NK-92 (cell line): Measurements from ENCODE around the gene SERPINA4.
"Not testable (repeated sequence)": the region's sequence is repeated elsewhere in the genome, so short reads cannot be mapped to it uniquely, and the experiment has no call there.

ENCODE experiments used
- DNase-seq: peaks from one replicate; lab custom pipeline; 2025; ENCODE audit not compliant: unreplicated experiment; lab: John Stamatoyannopoulos, UW

Gene SERPINA4

GRCh38 chr14:94588311-94588710, 27.1 kb downstream of the SERPINA4 start:
- DNase-seq: no peak

GRCh38 chr14:94591073-94591472, 29.8 kb downstream of the SERPINA4 start:
- no peak for DNase-seq

GRCh38 chr14:94591871-94592270, 30.6 kb downstream of the SERPINA4 start:
- DNase-seq: no peak

GRCh38 chr14:94592457-94592856, 31.2 kb downstream of the SERPINA4 start:
- DNase-seq: no peak

- DNase-seq: no peak
These were observed 32.1 kb downstream of the SERPINA4 start for GRCh38 chr14:94593376-94593748.

- DNase-seq: no peak
These were observed 32.6 kb downstream of the SERPINA4 start for GRCh38 chr14:94593749-94594431.

GRCh38 chr14:94594441-94594840, 33.2 kb downstream of the SERPINA4 start:
- DNase-seq: no peak

- DNase-seq: no peak
These were observed 34.7 kb downstream of the SERPINA4 start for GRCh38 chr14:94595912-94596311.

GRCh38 chr14:94596361-94596760, 35.1 kb downstream of the SERPINA4 start:
- no peak for DNase-seq

GRCh38 chr14:94597788-94598187, 36.5 kb downstream of the SERPINA4 start:
- DNase-seq: no peak

- DNase-seq: no peak
These were observed 37.2 kb downstream of the SERPINA4 start for GRCh38 chr14:94598506-94598815.

GRCh38 chr14:94598816-94599655, 37.8 kb downstream of the SERPINA4 start:
- DNase-seq: no peak

- DNase-seq: no peak
These were observed 38.4 kb downstream of the SERPINA4 start for GRCh38 chr14:94599656-94600004.

- DNase-seq: no peak
These were observed 38.9 kb downstream of the SERPINA4 start for GRCh38 chr14:94600148-94600545.

GRCh38 chr14:94601884-94602391, 40.7 kb downstream of the SERPINA4 start:
- DNase-seq: no peak

- DNase-seq: no peak
These were observed 41.5 kb downstream of the SERPINA4 start for GRCh38 chr14:94602722-94603121.

- DNase-seq: no peak
These were observed 44.1 kb downstream of the SERPINA4 start for GRCh38 chr14:94605361-94605760.

- not testable (repeated sequence) for DNase-seq
These were observed 47.7 kb downstream of the SERPINA4 start for GRCh38 chr14:94608966-94609365.

- no peak for DNase-seq
These were observed 49.9 kb downstream of the SERPINA4 start for GRCh38 chr14:94611179-94611578.

- DNase-seq: no peak
These were observed 50.9 kb downstream of the SERPINA4 start, which contains the start of gene SERPINA3 for GRCh38 chr14:94612174-94612573. Gene SERPINA3, plus strand, starts transcription at chr14:94612391. Its CDS starts 2,051 bp downstream, at chr14:94614442.

- no peak for DNase-seq
These were observed 51.6 kb downstream of the SERPINA4 start for GRCh38 chr14:94612580-94613554.
